Epidermal melanocyte (primary cell): ENCODE results near the gene ISM2.

ENCODE experiments used
- DNase-seq: peaks from one replicate; pipeline ENCODE4 v3.0.0; 2011; ENCODE audit warnings: low spot score; ENCODE audit not compliant: insufficient read length

ISM2 gene

GRCh38 chr14:77508249-77508648, 9.6 kb upstream of the ISM2 start:
- no peak for DNase-seq

GRCh38 chr14:77507762-77508161, 9.1 kb upstream of the ISM2 start:
- DNase-seq = no peak

GRCh38 chr14:77505031-77505430, 6.4 kb upstream of the ISM2 start:
- no peak for DNase-seq

- no peak for DNase-seq
Observed at GRCh38 chr14:77503138-77503537, 4.5 kb upstream of the ISM2 start.

- DNase-seq = no peak
Observed at GRCh38 chr14:77502109-77502782, 3.6 kb upstream of the ISM2 start.

- no peak for DNase-seq
Observed at GRCh38 chr14:77498984-77499527, 440 bp upstream of the ISM2 start.

GRCh38 chr14:77495334-77495733, 3.3 kb downstream of the ISM2 start:
- DNase-seq = no peak

- no peak for DNase-seq
Observed at GRCh38 chr14:77491056-77491455, 7.6 kb downstream of the ISM2 start.

- DNase-seq = no peak
Observed at GRCh38 chr14:77490347-77490986, 8.1 kb downstream of the ISM2 start.

- DNase-seq = no peak
Observed at GRCh38 chr14:77489041-77489440, 9.6 kb downstream of the ISM2 start.

- DNase-seq = no peak
Observed at GRCh38 chr14:77488558-77488957, 10.1 kb downstream of the ISM2 start.

GRCh38 chr14:77485901-77486678, 12.5 kb downstream of the ISM2 start:
- no peak for DNase-seq

- DNase-seq = no peak
Observed at GRCh38 chr14:77485256-77485655, 13.4 kb downstream of the ISM2 start.

GRCh38 chr14:77482422-77482821, 16.2 kb downstream of the ISM2 start:
- DNase-seq = no peak

GRCh38 chr14:77478796-77479195, 19.8 kb downstream of the ISM2 start:
- no peak for DNase-seq

- DNase-seq = no peak
Observed at GRCh38 chr14:77478029-77478428, 20.6 kb downstream of the ISM2 start.

GRCh38 chr14:77475432-77476115, 23.0 kb downstream of the ISM2 start:
- no peak for DNase-seq

GRCh38 chr14:77474479-77475177, 24.0 kb downstream of the ISM2 start:
- no peak for DNase-seq

- DNase-seq = no peak
Observed at GRCh38 chr14:77473921-77474320, 24.7 kb downstream of the ISM2 start.

- no peak for DNase-seq
Observed at GRCh38 chr14:77470224-77470870, 28.3 kb downstream of the ISM2 start.

- DNase-seq = no peak
Observed at GRCh38 chr14:77469539-77469938, 29.1 kb downstream of the ISM2 start.
